HG02852 (cell line): ENCODE data around the gene PREX1.
"Not testable (repeated sequence)": the region's sequence is repeated elsewhere in the genome, so short reads cannot be mapped to it uniquely, and the experiment has no call there.

Source experiments
- ATAC-seq: cut with Tn5 transposase; IDR thresholded peaks from one replicate; pipeline ENCODE4 v1.9.1; 2021; ENCODE audit warnings: mild to moderate bottlenecking, moderate library complexity; ENCODE audit not compliant: unreplicated experiment

Gene PREX1

GRCh38 chr20:48779435-48779834, 48.4 kb downstream of the PREX1 start:
- ATAC-seq, result no peak

GRCh38 chr20:48777821-48778220, 50.0 kb downstream of the PREX1 start:
- ATAC-seq, result no peak

GRCh38 chr20:48777005-48777404, 50.8 kb downstream of the PREX1 start:
- no peak for ATAC-seq

GRCh38 chr20:48776306-48776705, 51.5 kb downstream of the PREX1 start:
- no peak for ATAC-seq

- ATAC-seq, result not testable (repeated sequence)
Observed at GRCh38 chr20:48775545-48775944, 52.3 kb downstream of the PREX1 start.

GRCh38 chr20:48774696-48775095, 53.1 kb downstream of the PREX1 start:
- no peak for ATAC-seq

GRCh38 chr20:48773837-48774418, 53.9 kb downstream of the PREX1 start:
- no peak for ATAC-seq

GRCh38 chr20:48772183-48772976, 55.4 kb downstream of the PREX1 start:
- no peak for ATAC-seq

- no peak for ATAC-seq
Observed at GRCh38 chr20:48771542-48771941, 56.3 kb downstream of the PREX1 start.

GRCh38 chr20:48770700-48771442, 56.9 kb downstream of the PREX1 start:
- no peak for ATAC-seq

GRCh38 chr20:48769069-48769983, 58.5 kb downstream of the PREX1 start:
- ATAC-seq, result no peak

- ATAC-seq, result no peak
Observed at GRCh38 chr20:48766961-48767960, 60.5 kb downstream of the PREX1 start.

GRCh38 chr20:48766205-48766604, 61.6 kb downstream of the PREX1 start:
- no peak for ATAC-seq

- no peak for ATAC-seq
Observed at GRCh38 chr20:48765359-48765758, 62.4 kb downstream of the PREX1 start.

- ATAC-seq, result no peak
Observed at GRCh38 chr20:48763216-48763914, 64.4 kb downstream of the PREX1 start.

GRCh38 chr20:48761874-48762273, 65.9 kb downstream of the PREX1 start:
- ATAC-seq, result no peak

- ATAC-seq, result no peak
Observed at GRCh38 chr20:48761023-48761785, 66.6 kb downstream of the PREX1 start.

GRCh38 chr20:48760403-48760983, 67.3 kb downstream of the PREX1 start:
- no peak for ATAC-seq
